Ishikawa (cell line): ENCODE measurements around the gene TMEM132A.

Experiments used
- CEBPB ChIP-seq: IDR thresholded peaks from 2 replicates; pipeline ENCODE4 v1.6.1; 2012
- CREB1 ChIP-seq: IDR thresholded peaks from 2 replicates; pipeline ENCODE4 v1.6.1; 2012; ENCODE audit warnings: low read depth
- EGR1 ChIP-seq: IDR thresholded peaks from 2 replicates; pipeline ENCODE4 v1.6.1; 2012
- EP300 ChIP-seq: IDR thresholded peaks from 2 replicates; pipeline ENCODE4 v1.6.1; 2012; ENCODE audit warnings: borderline replicate concordance
- FOXM1 ChIP-seq: IDR thresholded peaks from 2 replicates; pipeline ENCODE4 v1.6.1; 2012; ENCODE audit warnings: low read depth, borderline replicate concordance
- NFIC ChIP-seq: IDR thresholded peaks from 2 replicates; pipeline ENCODE4 v1.6.1; 2012
- RAD21 ChIP-seq: IDR thresholded peaks from 2 replicates; pipeline ENCODE4 v1.6.1; 2012; ENCODE audit warnings: low read depth
- TAF1 ChIP-seq: IDR thresholded peaks from 2 replicates; pipeline ENCODE4 v1.6.1; 2012; ENCODE audit warnings: low read depth, mild to moderate bottlenecking
- TCF12 ChIP-seq: IDR thresholded peaks from 2 replicates; pipeline ENCODE4 v1.6.1; 2012; ENCODE audit warnings: low read depth
- TEAD4 ChIP-seq: IDR thresholded peaks from 2 replicates; pipeline ENCODE4 v1.6.1; 2012
- YY1 ChIP-seq: IDR thresholded peaks from 2 replicates; pipeline ENCODE4 v1.6.1; 2012; ENCODE audit warnings: low read depth
- ZBTB7A ChIP-seq: IDR thresholded peaks from 2 replicates; pipeline ENCODE4 v1.6.1; 2012; ENCODE audit warnings: low read depth
- TF ChIP-seq, protein P1 (sequence below): IDR thresholded peaks from 2 replicates; pipeline ENCODE4 v1.6.1; 2012; ENCODE audit warnings: low read depth, mild to moderate bottlenecking
- TF ChIP-seq, protein P2 (sequence below): IDR thresholded peaks from 2 replicates; pipeline ENCODE4 v1.6.1; 2012
- TF ChIP-seq, protein P3 (sequence below): IDR thresholded peaks from 2 replicates; pipeline ENCODE4 v1.6.1; 2012

TMEM132A gene

DNA sequence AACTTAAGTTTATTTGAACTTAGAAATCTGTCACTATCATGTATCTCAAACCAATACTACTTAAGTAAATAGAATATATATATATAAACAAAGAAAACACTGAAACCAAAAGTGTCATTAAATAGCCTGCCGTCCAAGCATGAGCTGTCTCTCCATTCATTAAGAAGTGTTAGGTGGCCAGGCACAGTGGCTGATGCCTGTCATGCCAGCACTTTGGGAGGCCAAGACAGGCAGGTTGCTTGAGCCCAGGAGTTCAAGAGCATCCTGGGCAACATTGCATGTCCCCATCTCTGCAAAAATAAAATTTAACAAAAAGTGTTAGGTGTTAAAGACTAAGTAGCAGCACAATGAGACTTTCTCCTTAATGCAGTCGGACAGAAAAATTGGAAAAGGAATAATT is 61.2 kb downstream of the TMEM132A start:
- TF ChIP-seq YY1 (no peak), TEAD4 (no peak), RAD21 (no peak), FOXM1 (no peak), EGR1 (no peak), CREB1 (no peak), EP300 (no peak), TCF12 (no peak), TAF1 (no peak), NFIC (no peak), ZBTB7A (no peak), CEBPB (no peak)
- TF ChIP-seq, protein P1, sequence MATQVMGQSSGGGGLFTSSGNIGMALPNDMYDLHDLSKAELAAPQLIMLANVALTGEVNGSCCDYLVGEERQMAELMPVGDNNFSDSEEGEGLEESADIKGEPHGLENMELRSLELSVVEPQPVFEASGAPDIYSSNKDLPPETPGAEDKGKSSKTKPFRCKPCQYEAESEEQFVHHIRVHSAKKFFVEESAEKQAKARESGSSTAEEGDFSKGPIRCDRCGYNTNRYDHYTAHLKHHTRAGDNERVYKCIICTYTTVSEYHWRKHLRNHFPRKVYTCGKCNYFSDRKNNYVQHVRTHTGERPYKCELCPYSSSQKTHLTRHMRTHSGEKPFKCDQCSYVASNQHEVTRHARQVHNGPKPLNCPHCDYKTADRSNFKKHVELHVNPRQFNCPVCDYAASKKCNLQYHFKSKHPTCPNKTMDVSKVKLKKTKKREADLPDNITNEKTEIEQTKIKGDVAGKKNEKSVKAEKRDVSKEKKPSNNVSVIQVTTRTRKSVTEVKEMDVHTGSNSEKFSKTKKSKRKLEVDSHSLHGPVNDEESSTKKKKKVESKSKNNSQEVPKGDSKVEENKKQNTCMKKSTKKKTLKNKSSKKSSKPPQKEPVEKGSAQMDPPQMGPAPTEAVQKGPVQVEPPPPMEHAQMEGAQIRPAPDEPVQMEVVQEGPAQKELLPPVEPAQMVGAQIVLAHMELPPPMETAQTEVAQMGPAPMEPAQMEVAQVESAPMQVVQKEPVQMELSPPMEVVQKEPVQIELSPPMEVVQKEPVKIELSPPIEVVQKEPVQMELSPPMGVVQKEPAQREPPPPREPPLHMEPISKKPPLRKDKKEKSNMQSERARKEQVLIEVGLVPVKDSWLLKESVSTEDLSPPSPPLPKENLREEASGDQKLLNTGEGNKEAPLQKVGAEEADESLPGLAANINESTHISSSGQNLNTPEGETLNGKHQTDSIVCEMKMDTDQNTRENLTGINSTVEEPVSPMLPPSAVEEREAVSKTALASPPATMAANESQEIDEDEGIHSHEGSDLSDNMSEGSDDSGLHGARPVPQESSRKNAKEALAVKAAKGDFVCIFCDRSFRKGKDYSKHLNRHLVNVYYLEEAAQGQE: no peak
- TF ChIP-seq, protein P2, sequence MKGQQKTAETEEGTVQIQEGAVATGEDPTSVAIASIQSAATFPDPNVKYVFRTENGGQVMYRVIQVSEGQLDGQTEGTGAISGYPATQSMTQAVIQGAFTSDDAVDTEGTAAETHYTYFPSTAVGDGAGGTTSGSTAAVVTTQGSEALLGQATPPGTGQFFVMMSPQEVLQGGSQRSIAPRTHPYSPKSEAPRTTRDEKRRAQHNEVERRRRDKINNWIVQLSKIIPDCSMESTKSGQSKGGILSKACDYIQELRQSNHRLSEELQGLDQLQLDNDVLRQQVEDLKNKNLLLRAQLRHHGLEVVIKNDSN: no peak
- TF ChIP-seq, protein P3, sequence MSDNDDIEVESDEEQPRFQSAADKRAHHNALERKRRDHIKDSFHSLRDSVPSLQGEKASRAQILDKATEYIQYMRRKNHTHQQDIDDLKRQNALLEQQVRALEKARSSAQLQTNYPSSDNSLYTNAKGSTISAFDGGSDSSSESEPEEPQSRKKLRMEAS: no peak

DNA sequence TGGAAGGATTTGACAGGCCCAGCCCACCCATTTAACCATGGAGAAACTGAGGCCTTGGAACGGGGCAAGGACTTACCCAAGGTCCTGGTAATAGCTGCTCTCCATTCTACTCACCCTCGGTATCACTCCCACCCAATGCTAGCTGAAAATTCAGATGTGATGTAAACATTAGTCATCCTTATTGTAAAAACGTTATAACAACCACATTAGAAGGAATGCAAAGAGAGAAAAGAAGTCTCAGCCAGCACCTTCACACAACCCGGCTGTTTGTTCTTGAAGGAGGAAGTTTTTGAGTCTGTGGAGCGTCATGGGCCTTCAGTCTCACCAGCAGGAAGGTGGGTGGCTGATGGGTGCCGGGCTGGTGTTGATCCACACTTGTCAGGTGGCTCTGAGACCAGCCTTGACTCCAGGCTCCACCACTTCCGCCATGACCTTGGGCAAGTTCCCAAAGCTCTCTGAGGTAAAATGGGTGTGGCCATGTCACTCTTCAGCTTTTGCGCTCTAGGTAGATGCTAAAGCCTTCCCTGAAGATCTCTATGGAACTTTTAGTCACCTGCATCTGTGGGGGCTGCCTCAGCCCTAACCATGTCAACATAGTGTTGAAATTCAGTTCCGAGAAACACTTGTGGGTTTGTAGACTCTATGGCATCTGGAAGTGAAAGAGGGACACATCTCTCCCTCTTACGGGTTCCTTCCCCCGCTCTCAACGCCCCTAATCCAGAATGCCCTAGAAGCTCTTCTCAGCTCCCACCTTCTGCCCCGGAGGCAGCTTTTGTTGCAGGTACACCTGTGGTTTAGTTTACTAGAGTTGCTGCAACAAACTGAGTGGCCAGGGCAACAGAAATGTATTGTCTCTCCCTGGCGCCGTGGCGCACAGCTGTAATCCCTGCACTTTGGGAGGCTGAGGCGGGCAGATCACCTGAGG is 62.0 kb downstream of the TMEM132A start:
- TF ChIP-seq CEBPB: no peak
- TF ChIP-seq, protein P3: no peak
- no peak for TF ChIP-seq RAD21
- no peak for TF ChIP-seq TCF12
- TF ChIP-seq, protein P2: no peak
- TF ChIP-seq EGR1: no peak
- TF ChIP-seq FOXM1: no peak
- no peak for TF ChIP-seq TEAD4
- TF ChIP-seq TAF1: no peak
- no peak for TF ChIP-seq EP300
- TF ChIP-seq ZBTB7A: no peak
- no peak for TF ChIP-seq NFIC
